ENCODE data around the gene ERLEC1.
"Not testable (repeated sequence)": the region's sequence is repeated elsewhere in the genome, so short reads cannot be mapped to it uniquely, and the experiment has no call there.

ERLEC1 gene

DNA sequence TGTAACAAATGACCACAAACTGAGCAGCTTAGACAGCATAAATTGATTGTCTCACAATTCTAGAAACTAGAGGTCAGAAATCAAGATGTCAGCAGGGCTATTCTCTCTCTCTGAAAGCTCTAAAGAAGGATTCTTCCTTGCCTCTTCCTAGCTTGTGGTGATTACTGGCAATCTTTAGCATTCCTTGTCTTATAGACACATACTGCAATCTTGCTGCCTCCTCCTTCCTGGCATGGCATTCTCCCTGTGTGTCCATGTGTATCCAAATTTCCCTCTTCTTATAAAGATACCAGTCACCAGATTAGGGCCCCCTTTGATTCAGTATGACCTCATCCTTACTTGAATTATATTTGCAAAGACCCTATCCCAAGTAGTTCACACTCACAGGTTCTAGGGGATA is 2.4 kb upstream of the ERLEC1 start:
- no peak for DNase-seq

DNA sequence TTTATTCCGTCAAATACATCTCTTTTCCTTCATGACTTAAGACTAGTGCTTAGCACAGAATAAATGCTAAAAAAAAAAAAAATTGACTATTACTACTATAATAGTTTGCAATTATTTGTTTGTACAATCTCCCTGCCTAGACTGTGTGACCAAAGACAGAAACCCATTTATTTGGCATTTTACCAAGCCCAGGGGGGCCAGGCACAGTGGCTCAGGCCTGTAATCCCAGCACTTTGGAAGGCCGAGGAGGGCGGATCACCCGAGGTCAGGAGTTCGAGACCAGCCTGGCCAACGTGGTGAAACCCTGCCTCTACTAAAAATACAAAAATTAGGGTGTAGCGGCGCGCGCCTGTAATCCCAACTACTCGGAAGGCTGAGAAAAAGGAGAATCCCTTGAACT is 1.5 kb upstream of the ERLEC1 start:
- no peak for DNase-seq

DNA sequence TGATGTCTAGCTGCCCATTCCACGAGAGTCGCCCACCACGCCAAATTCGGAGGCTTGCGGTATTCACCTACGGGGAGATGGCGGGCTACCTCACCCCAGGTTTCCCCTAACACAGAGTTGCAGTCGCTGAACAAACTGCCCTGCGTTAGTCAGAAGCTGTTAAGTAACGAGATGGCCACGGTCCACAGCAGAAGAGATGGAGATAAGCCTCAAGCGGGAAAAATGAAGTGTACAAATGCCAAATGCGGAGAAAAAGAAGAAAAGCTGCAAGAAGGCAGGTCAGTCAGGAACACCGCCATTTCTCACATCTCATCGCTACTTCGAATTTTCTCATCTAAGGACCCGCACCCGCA is 516 bp upstream of the ERLEC1 start:
- DNase-seq = no peak

DNA sequence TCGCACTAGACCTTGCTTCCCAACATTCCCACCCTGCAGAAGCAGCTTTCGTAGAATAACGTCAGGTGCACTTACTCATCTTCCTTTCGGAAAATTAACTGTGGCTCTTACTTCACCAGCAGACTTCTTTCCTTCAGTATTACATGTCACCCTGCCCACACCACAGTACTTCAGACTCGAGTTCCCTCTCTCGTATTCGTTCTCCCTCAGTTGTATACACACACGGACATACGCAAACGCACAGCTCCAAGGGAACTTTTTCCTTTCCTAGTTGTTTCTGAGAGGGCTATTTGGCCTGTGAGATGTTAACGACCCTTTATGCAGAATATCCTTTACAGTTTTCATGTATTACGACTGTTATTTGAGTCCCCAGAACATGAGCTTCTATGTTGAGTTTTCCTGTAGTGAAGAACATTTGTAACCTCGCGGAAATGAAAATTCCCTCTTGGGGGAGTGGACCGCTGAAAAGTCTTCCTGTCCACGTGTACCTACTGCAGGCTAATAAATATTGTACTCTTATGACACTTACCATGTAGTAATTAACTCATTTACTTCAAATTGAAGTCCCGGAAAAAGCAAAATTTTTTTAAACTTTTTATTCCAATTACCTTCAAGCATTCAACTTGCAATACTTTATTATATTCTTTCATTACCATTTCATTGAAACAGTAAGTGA is 908 bp downstream of the ERLEC1 start:
- DNase-seq = no peak

DNA sequence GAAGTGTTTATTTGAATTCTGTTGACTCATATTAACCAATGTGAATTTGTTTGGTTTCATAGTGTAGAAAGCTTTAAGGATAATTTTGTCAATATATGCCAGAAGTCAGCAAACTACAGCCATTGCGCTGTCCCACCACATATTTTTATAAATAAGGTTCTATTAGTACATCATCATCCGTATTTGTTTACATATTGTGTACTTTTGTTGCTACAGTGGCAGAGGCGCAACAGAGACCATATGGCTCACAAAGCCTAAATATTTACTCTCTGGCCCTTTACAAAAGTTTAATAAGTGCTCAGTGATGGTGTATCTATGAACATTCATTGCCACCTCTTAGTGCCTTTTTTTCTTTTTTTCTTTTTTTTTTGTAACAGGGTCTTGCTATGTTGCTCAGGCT is 6.4 kb downstream of the ERLEC1 start:
- DNase-seq = no peak

DNA sequence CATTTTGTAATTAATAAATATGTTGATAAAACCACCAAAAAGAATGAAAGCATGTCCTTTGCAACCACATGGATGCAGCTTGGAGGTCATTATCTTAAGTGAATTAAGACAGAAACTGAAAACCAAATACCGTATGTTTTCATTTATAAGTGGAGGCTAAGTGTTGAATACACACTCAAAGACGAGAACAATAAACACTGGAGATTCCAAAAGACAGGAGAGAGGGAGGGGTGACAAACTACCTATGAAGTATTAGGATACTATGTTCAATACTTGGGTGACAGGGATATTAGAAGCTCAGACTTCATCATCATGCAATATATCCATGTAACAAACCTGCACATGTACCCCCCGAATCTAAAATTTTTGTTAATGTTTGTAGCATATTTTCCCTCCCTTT is 7.0 kb downstream of the ERLEC1 start:
- DNase-seq = no peak

DNA sequence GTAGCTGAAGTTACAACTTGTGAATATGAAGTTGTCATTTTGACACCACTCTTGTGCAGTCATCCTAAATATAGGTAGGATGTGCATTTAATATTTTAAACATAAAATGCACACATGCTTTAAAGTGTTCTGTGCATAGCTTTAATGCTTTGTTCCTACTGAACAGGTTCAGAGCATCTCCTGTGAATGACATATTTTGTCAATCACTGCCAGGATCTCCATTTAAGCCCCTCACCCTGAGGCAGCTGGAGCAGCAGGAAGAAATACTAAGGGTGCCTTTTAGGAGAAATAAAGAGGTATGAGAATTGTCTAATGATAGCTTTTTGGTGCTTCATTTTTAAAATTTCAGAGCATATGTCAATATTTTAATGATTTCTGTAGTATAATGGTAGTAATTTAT is 14.7 kb downstream of the ERLEC1 start:
- DNase-seq = no peak

DNA sequence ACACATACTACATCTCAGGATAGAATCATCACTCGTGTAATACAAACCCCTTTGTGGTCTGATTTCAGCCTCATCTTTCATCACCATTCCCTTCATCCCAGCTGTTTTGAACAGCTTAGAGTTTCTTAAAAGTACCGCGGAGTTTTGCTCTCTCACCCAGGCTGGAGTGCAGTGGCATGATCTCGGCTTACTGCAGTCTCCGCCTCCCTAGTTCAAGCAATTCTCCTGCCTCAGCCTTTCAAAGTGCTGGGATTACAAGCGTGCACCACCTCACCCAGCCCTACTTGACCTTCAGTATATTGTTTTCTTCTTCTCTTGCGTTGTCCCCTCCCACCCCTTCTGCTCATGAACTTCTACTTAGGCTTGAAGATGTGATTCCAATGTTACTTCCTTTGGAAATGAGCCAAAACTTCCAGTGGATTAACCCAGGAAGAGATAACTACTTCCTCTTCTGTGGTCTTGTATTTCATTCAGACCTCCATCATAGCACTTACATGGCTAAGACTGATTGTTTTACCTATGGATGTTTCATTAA is 15.8 kb downstream of the ERLEC1 start:
- no peak for DNase-seq

DNA sequence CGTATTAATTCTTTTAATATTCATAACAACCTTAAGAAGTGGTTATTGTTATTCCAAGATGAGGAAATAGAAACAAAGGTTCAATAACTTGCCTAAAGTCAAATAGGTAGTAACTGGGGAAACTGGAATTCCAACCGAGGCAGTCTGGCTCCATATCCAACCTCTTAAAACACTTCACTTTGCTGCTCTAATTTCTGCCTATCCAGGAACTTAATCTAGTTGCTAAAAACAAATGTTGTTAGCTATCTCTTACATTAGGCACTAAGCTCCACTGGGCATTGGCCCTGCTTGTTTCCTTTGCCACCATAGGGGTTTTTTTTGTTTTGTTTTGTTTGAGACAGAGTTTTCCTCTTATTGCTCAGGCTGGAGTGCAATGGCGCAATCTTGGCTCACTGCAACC is 24.8 kb downstream of the ERLEC1 start:
- no peak for DNase-seq

DNA sequence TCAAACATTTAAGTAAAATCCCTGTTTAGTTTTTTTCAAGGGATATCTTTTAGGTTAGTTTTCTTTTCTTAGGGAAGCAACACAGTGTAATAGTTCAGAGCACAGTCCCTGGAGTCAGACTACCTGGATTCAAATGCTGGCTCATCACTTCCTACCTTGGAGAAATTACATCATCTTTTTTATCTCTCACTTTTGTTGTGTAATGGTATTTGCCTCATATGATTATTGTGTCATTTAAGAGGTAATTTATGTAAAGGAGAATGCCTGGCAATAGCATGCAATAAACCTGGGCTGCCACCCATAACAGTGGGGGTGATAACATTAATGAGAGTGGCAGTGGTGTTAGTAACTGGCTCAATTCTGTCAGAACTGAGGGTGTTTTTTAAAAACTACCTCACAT is 26.3 kb downstream of the ERLEC1 start:
- no peak for DNase-seq

DNA sequence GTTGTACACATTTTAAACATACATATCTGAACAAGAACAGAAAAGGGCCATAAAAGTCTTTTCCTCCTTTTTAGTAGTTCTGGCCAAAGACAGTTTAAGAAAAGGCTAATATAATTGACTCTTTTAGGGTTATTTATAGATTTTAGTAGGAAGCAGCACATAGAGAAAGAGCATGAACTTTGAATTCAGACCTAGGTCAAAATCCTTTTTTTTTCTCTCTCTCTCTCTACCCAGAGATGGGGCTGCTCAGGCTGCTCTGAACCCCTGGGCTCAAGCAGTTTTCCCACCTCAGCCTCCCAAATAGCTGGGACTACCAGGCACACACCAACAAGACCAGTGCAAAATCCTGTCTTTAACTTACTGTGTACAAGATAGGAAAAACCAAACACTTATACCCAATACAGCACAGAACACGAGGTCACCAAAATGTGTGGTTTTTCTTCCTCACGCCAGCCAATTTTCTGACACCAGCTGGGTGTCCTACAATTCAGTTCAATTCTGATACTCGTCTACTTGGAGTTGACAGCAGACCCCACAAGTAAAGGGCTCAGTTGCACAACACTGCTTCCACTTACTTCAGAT is 32.1 kb downstream of the ERLEC1 start:
- no peak for DNase-seq

DNA sequence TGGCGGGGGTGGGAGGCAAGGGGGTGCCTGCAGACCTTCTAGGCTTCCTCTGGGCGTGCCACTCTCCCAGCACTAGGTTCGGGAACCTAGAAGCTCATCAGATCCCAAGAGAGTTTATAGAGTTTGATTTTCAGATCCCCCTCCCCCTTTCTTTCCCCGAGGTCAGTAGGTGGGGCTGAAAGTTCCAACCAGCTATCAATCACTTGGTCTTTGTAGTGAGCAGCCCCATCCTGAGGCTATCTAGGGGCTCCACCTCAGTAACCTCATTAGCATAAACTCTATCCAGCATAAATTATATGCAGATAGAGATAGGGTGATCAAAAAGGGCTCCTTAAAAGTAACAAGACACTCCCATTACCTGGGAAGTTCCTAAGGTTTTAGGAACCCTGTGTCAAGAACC is 32.8 kb downstream of the ERLEC1 start:
- no peak for DNase-seq

DNA sequence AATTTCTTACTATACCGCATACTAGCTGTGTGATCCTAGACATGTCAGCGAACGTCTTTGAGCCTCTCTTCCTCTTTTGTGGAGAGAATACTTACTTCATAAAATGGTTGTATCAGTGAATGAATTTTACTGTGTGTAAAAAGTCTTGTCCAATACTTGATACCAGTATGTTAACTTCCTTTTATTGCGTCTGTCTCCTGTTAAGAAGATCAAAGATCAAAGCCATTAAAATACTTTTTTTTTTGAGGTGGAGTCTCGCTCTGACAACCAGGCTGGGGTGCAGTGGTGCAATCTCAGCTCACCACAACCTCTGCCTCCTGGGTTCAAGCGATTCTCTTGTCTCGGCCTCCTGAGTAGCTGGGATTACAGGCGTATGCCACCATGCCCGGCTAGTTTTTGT is 33.2 kb downstream of the ERLEC1 start:
- no peak for DNase-seq

DNA sequence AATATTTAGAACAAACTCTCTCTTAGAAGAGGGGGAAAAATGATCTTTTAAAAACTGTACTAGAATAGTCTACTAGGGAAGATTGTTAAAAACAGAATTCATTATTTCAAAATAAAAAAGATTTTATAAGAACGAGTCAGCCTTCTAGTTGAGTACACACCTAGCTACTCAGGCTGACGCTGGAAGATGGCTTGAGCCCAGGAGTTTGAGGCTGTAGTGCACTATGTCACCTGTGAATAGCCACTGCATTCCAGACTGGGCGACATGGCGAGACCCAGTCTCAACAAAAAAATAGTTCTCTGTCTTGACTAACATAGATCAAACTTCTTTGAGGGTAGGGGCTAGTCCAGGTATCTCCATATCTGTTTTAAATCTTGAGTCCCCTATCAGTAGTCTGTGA is 33.9 kb downstream of the ERLEC1 start:
- DNase-seq = no peak

DNA sequence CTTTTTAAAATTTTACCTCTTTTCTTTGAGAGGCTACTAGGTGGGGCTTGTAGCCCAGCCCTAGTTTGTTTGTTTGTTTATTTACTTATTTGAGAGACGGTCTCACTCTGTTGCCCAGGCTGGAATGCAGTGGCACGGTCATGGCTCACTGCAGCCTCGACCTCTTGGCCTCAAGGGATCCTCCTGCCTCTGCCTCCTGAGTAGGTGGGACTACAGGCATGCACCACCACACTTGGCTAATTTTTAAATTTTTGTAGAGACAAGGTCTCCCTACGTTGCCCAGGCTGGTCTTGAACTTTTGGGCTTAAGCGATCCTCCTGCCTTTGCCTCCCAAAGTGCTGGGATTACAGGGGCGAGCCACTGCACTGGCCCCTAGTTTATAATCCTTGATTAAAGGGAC is 35.0 kb downstream of the ERLEC1 start:
- DNase-seq = no peak

DNA sequence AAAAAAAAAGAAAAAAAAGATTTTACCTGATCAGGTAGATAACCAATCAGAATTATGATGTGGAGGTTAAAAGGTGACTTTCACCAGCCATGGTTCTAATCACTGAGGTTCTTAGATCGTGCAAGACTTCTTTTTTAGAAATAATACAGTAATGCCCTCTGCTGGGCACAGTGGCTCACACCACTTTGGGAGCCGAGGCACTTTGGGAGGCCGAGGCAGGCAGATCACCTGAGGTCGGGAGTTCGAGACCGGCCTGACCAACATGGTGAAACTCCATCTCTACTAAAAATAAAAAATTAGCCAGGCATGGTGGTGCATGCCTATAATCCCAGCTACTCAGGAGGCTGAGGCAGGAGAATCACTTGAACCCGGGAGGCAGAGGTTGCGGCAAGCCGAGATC is 36.8 kb downstream of the ERLEC1 start:
- not testable (repeated sequence) for DNase-seq

DNA sequence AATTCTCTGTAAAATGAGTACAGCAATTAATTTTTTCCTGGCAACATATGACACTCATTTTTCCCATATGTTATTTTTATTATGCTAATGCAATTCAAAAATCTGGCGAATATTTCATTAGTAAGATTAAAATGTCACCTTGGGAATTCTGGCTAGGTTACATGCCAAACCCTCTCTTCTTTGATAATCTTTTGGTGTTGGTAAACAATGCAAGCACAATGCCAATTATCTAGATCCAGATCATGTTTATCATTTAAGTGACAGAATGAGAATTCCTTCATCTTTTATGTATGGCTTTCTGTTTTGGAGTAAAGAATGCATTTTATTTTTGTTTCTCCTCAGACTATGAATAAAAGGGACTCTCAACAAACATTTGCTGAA is 39.2 kb downstream of the ERLEC1 start:
- DNase-seq = no peak

DNA sequence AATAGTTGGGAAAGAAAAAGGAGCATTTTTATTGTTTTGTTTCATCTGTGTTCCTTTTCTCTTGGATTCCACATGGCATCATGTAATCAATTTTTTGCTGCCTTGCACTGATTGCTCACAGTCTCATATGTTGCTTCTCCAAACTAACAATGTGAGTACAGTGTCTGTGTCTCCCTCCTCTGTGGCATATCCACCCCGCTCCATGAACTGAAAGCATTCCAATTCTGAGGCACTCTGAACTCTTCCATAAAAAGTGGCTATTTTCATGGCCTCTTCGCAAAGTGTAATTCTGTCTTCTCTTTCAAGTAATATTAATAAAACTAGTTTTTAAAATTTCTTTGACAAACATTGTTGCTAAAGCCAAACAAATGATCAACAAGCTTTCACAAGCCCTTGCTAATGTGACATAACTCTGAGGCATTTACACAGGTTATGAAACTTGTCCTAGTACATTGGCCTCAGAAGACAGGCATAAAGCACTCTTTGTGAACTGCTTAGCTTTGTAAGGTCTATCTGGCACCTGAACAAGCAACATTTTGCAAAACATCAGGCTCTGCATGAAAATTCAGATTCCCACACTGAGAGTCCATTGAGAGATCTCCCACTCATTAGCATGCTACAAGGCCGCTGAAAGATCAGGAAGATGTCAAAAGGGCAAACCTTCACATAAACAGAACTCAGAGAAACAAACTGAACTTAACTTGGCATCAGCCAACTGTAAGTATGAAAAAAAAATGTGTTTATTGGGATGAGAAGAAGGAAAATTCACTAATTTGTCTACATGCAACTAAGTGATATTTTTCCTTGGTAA is 39.9 kb downstream of the ERLEC1 start:
- no peak for DNase-seq

DNA sequence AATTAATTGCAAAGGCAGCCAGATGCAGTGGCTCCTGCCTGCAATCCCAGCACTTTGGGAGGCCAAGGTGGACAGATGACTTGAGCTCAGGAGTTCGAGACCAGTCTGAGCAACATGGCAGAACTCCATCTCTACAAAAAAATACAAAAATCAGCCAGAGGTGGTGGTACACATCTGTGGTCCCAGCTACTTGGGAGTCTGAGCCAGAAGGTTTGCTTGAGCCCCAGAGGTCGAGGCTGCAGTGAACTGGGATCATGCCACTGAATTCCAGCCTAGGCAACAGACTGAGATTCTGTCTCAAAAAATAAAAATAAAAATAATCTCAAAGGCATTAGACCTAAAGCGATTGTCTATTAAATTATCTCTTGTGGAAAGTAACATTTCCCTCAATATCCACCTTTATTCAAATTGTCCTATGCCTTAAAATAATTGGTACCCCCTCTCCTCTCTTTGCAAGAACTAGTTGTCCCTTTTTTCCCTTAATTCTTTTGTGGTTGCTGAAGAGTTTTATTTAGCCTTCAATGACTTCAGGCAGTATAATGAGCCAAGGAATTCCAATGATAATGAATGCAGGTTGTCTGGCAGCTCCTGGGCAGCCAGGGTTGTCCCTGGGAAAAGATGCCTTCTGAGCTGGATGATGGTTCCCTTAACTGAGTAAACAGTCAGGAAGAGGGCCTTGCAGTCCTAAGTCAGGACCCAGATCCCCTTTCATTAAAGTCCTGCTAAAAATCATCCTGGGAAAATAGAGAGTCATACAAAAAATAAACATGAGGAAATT is 40.7 kb downstream of the ERLEC1 start:
- DNase-seq = no peak

DNA sequence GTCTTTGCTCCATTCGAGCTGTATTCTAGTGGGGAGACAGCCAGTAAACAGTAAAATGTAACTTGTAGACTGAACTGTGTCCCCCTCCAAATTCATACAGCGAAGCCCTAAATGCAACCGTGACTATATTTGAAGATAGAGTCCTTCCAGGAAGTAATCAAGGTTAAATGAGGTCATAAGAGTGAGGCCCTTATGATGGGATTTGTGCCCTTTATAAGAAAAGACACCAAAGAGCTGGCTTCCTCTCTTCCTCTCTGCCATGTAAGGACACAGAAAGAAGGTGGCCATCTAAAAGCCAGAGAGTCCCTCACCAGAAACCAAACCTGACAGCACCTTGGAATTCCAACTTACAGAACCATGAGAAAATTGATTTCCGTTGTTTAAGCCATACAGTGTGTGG is 41.5 kb downstream of the ERLEC1 start:
- no peak for DNase-seq

DNA sequence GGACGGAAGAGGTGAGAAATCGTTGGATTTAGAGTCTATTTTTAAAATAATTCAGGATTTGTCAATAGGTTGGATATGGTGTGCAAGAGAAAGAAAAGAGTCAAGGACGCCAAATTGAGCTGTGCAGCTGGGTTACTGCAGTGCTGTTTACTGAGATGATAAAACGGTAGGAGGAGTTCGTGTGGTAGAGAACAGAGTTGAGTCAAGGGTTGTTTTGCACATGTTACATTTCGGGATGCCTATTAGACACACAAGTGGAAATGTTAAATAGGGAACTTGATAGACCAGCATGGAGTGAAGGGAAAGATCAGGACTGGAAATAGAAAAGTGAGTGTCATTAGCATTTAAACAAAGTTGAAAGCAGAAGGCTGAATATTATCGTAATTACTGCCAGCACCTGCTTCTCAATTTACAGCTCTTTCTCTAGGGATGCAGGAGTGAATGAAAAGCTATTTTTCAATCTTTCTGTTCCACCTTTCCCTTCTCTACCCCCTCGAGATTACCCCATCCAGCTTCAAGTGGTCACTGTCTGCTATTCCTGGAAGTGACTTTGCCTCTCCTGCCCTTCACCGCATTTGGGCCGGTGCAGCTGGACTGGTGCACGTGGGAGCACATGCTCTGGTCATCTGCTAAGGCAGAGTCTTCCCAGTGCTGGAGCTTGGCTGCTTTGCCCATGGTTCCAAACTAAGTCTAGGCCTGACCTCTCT is 42.6 kb downstream of the ERLEC1 start:
- no peak for DNase-seq

DNA sequence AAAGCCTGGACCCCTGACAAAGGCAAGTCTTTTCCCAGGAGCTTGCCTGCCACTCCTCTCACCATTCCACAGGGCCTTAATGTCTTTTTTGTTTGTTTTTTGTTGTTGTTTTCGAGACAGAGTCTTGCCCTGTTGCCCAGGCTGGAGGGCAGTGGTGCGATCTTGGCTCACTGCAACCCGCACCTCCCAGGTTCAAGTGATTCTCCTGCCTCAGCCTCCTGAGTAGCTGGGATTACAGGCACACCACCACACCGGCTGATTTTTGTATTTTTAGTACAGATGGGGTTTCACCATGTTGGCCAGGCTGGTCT is 43.1 kb downstream of the ERLEC1 start:
- not testable (repeated sequence) for DNase-seq

DNA sequence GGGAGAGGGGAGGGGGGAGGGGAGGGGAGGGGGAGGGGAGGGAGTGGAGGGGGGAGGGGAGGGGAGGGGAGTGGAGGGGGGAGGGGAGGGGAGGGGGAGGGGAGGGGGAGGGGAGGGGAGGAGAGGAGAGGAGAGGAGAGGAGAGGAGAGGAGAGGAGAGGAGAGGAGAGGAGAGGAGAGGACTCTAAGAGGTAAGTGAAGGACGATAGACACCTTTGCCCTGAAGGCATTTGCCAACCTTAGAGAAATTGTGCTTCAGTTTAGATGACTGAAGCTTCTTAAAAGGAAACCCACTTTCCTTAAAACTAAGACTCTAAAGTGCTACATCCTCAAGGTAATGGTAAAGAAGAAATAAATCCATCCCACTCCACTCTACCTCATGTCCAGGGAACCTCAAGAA is 53.7 kb downstream of the ERLEC1 start:
- no peak for DNase-seq

All from NCI-H510A (cell line).